H4 (cell line): ENCODE data around the gene OR10A6. TPM values are rescaled to one million over a fixed set of nuclear protein-coding genes. Genes with fewer than 3 reads are reported as not detected.

ENCODE experiments used
- DNase-seq: peaks from one replicate; pipeline ENCODE4 v3.0.0-alpha.2; 2015; ENCODE audit warnings: low spot score
- total RNA-seq: library from RNA; depleted of rRNA; stranded (reverse); fragments of >200 nt; shearing (Covaris generic); gene quantifications from 2 replicates; pipeline ENCODE4 v1.2.3, GENCODE V29; 2014; rRNA removed

The OR10A6 gene, protein sequence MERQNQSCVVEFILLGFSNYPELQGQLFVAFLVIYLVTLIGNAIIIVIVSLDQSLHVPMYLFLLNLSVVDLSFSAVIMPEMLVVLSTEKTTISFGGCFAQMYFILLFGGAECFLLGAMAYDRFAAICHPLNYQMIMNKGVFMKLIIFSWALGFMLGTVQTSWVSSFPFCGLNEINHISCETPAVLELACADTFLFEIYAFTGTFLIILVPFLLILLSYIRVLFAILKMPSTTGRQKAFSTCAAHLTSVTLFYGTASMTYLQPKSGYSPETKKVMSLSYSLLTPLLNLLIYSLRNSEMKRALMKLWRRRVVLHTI
- not detected in 2 replicates for total RNA-seq

DNA sequence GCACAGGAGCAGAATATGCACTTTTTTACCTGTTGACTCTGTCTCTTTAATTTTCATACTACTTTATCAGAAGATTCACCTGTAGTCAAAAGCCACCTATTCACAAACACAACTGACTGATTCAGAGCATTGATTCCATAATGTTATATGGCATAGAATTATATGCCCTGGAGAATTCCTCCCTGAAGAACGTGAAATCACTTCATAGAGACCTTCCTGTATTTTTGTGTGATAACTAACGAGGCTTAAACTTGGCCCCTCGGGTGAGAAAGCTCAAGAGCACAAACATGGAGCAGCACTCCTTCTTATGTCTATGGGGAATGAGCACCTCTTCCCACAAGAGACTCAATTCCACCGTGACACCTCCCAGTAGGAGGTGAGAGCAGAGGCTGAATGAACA is at the start of gene OR10A6:
TSS of gene OR10A6 (minus strand) at position 101 of the 400 bp plus-strand sequence. CDS start 2,606 bp downstream, outside the sequence.
- DNase-seq = no peak

DNA sequence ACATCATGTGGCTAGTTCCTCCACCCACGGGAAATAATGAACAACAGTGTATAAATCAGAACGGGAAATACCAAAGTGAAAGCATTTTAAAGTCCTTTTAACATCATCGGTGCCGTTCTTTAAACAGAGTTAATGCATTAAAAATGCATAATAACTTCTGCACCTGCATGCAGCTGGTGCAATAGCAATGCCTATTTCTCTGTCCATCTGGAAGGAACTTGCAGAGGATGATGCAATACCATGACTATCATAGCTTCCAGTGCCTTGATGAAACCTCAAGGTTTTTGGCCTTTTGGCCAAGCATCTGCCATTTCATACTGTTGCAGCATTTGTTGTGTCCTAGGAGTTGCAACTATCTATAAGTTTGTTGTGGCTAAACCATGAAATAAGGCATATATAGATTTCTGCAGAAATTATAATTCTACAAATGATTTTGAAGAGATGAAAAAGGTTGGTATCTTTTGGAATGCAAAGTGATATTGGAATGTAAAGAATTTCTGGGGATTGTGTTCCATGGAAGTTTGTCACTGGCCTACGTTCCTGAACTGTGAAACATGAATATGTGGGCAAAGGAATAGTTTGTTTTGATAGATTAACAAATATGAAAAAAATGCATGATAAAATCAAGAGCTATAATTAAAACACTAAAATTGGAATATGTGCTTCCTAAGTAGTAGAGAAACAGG is 46.3 kb upstream of the OR10A6 start:
- peak; percentile 44 for DNase-seq

DNA sequence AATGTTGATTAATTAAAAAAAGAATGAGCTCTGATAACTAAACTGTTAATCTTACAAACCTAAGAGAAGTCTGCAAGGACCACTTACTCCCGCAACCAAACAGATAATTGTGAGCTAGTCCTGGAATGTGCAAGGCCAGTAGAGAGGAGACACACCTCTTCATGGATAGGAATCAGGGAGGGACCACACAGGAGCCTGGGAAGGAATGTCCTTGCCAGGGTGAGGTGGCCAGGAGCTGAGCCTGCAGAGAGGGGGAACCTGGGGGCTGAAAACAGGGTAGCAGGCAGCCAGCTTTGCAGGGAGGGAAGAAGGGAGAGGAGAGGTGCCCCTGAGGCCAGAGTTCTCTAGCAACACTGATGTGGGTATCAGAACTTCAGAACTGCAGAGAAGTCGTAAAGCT is 43.6 kb upstream of the OR10A6 start:
- DNase-seq = no peak

DNA sequence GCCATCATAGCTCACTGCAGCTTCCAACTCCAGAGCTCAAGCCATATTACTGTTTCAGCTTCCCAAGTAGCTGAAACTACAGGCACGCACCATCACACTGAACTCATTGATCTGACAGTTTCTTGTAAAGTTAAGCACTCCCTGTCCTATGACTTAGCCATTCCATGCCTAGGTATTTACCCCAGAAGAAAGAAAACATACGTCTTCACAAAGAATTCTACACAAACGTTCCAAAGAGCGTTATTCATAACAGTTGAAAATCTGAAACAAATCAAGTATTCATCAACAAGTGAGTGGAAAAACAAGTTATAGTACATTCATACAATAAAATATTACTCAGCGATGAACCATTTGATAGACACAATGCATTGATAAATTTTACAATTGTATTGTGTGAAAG is 41.9 kb upstream of the OR10A6 start:
- no peak for DNase-seq

DNA sequence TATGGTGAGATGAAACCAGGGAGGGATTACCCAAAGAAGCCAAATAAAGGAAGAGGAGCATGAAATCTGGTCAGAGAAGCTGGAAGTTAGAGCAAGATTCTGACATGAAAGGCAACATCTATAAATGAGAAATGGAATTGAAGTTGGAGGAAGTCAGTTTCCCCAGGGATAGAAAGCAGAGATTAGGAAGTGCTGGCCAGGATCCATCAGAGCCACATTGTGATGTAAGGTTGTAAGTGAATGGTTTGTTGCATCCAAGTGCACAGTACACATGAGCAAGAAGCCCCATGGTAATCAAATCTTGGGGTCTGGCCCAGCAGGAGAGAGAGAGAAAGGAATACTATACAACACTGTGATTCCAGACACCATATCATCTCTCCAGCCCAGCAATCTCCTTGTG is 40.8 kb upstream of the OR10A6 start:
- DNase-seq = no peak

DNA sequence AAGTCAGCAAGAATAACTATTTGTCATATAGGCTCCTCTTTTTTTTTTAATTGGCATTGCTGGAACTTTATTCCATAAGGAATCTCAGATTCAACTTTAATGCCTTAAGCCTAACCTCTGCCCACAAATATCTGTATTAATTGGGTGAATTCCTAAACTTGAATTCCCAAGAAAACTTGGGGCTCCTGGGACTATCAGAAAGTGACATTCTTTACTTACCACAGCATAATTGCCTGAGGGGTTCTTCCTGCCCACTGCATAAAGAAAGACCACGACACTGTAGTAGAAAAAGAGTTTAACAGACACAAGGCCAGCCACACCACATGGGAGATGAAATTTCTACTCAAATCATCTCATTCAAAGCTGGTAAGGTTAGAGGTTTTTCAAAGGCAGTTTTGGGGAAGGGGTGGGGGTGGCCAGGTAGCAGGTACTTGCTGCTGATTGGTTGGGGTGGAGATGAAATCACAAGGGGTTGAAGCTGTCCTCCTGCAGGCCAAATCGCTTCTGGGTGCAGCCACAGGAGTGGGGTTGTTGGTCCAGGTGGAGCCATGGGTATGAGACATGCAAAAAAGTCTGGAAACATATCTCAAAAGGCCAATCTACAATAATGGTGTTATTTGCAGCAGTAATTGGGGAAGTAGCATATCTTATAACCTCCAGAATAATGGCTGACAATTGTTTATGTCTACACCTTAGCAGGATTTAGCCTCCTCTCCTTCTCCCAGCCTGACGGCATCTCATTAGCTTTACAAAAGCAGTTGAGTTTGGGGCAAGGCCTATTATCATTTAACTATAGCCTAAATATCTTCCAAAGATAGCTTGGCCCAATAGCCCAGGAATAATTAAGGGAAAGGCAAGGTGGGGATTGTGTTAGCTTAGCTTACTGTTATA is 38.9 kb upstream of the OR10A6 start:
- DNase-seq = no peak

DNA sequence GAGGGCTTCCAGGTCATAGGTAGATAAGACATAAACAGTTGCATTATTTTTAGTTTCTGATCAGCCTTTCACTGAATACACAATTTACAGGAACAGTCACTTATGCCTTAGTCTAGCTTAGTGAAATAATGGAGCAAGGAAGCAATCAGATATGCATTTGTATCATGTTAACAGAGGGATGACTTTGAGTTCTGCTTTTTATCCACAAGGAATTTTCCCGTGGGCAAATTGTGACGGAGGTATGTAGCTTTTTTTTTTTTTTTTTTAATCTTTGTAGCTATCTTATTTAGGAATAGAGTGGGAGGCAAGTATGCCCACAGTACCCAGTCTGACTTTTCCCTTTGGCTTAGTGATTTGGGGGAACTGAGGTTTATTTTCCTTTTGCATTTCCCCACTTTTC is 37.6 kb upstream of the OR10A6 start:
- DNase-seq = no peak

DNA sequence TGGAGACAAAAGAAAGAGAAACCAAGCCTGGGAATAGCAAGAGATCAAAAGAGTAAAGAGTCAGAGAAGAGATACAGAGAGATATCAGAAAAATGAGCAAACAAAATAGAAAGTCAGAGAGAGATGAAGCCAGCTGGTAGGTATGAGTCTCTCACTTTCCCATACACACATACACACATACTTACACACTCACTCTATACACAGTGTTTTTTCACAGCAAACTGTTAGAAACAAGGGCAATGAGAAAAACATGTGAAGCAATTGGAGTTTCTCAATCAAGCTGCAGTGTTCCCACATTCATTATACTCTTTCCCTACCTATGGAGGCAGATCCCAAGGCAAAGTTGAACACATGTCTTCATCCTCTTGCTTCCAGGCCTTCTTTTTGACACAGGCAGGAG is 36.8 kb upstream of the OR10A6 start:
- DNase-seq = no peak

DNA sequence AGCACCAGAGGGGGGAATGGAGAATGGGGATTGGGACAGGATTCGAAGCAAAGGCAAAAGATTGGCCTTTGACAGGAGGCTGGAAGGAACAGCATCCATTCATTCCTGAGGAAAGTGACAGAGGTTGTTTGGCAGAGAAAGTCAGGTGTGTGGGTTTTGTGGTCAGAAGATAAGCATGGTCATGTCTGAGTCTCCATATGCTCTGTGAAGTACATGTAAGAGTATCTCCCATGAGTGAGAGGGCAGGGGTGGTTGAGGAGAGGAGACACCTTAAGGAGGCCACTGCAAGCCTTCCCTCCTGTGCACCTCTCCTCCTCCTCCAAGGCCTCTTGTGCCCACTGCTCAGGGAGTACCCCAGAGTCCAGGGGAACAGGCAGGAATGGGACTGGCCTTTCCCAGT is 36.0 kb upstream of the OR10A6 start:
- no peak for DNase-seq

DNA sequence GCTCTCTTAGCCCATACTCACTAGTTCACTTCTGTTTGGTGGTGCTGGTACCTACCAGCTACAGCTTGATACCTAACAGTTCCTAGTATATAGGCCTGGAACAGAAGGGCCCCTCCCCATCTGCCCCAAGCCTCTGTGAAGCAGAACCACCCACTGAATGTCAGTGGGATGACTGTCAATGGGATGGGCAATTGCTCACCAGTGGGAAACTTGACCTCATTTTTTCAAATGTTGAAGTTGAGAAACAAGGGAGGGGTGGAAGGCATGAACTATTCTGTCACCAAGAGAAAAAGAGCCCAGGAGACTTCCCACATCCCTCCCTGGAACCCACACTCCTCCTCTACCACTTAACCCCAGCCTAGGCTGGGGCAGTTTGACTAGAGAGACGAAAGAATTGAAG is 34.3 kb upstream of the OR10A6 start, which contains the start of gene NLRP10:
TSS of gene NLRP10 (minus strand) at position 62 of the 400 bp plus-strand sequence. CDS start 1,952 bp downstream, outside the sequence.
- no peak for DNase-seq

DNA sequence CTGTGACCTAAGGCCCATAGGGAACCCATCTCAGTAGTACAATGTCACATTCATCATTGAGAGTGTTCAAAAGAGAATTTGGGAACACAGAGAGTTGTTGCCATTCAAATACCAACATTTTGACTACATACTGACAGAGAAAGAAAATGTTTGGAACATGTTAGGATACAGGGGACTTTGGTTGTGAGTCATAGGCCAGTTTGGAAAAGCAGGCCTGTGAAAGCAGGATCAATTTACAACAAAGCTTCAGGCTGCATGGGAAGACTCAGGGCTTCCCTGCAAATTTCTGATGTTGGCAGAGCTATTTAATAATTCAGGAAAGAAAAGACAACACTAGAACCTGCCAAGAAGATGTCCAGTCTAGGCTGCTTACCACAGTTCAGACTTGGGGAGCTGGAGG is 33.8 kb upstream of the OR10A6 start:
- DNase-seq = no peak

DNA sequence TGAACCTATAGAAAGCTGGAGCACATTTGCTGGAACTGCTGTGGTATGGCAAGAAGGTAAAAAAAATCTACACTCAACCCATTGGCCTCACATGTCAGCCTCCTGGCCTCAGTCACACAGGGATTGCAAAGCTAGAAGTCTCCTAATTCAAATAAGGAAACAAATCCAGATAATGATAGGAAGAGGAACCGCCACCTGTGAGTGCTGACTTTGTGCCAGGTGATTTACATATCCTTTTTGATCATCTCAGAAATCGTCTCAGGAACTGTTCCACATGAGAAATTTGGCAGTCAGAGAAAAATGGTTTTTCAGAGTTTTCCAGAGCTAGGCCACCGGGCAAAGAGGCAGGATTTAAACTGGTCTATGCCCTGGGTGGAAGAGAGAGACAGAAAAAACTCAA is 33.2 kb upstream of the OR10A6 start:
- no peak for DNase-seq

DNA sequence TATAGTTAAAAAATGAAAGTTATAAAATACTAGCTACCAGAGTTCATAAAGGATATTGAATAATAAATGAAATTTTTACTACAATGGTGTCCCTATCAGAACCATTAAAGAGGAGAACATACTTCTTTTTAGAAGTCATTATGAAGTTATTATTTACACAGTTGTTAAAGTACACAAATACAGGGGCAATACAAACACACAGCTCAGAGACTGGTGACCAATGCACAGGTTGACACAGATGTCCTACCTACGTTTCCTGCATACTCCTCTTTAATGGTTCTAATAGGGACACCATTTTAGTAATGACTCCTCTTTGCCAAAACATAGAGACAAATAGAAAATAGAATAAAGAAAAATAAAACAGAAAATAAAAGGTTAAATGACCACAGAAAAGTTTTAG is 24.1 kb upstream of the OR10A6 start:
- DNase-seq = no peak

DNA sequence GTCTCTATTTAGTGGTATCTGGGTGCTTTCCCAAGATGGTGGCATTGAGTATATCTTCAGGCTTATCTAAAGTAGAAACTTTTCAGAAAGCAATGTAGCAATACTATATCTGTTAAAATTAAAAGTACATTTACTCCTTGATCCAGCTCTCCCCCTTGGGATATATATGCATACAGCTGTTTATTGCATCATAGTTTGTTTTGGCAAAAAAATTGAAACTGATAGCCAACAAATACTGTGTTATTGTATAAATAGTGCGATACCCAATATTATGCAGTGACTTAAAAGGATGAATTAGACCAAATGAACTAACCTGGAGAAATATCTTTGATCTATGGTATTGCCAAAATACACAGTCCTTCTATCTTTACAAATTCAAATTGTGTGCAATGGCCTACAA is 18.9 kb upstream of the OR10A6 start:
- no peak for DNase-seq

DNA sequence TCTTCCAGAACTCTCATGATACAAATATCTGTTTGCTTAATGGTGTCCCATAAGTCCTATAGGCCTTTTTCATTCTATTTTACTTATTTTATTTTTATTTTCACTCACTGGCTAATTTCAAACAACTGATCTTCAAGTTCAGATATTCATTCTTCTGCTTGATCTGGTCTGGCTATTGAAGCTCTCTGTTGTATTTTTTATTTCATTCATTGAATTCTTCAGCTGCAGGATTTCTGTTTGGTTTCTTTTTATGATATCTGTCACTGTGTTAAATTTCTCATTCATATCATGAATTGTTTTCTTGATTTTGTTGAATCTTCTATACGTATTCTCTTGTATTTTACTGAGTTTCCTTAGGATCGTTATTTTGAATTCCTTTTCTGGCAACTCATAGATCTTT is 13.1 kb upstream of the OR10A6 start:
- no peak for DNase-seq

DNA sequence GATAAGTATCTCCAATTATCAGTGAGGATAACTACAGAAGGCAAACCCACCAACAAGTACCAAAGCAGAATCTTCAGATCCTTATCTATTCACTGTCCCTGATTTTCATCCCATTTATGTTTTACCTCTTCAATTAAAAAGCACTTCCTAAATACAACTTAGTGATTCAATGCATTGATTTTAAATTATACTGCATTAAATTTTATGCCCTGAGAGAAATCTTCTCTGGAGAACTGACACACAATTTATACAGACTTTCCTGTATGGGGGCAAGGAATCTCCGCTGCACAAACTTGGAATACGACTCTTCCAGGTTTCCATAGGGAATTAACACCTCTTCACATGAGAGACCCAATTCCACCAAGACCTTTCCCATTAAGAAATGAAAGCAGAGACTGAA is 10.5 kb upstream of the OR10A6 start, which contains the start of gene OR10A3:
TSS of gene OR10A3 (minus strand) at position 101 of the 400 bp plus-strand sequence. CDS start 2,188 bp downstream, outside the sequence.
- DNase-seq = no peak

DNA sequence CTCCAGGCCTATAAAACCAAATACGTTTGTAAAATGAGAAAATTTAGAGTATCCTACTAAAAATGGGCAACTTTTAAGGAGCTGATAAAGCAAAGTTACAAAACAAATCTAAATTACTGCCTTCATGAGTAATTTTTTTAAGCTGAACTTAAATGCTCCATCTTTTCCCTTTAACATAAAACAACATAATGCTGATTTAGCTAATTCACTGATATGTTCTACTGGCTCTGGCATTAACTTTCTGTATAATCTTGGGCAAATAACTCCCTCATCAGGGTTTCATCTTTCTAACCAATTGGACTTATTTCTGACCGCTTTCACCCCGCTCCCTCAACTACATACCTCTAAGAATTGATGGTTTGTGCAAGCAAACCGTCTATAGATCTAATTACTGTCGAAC is 10.1 kb upstream of the OR10A6 start:
- no peak for DNase-seq

DNA sequence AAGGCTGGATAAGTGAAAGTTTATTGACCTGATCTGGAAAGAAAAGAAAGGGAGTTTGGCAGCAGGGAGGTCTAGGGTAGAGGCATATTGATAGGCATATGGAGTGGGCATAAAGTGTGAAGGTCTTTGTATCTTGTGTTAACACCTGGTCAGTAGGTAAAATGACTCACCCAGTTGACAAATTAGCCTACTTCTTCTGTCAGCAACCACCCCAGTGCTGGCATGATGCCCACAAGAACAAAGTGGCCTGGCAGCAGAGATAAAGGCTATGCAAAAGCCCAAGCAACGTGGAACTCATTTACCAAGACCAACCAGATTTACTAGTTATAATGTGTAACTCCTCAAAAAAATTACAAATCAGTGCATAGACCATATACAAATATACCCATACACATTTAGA is 5.5 kb upstream of the OR10A6 start:
- DNase-seq = no peak

DNA sequence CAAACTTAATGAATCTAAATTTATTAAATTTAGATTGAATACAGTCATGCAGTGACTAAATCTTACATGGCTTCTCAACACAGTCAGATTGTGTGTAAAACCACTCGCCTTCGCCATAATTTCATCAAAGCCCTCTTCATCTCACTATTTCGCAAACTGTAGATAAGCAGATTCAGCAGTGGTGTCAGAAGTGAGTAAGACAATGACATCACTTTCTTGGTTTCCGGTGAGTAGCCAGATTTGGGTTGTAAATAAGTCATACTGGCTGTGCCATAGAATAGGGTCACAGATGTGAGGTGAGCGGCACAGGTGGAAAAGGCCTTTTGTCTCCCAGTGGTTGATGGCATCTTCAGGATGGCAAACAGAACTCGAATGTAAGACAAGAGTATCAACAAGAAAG is 3.4 kb downstream of the OR10A6 start:
- DNase-seq = no peak

DNA sequence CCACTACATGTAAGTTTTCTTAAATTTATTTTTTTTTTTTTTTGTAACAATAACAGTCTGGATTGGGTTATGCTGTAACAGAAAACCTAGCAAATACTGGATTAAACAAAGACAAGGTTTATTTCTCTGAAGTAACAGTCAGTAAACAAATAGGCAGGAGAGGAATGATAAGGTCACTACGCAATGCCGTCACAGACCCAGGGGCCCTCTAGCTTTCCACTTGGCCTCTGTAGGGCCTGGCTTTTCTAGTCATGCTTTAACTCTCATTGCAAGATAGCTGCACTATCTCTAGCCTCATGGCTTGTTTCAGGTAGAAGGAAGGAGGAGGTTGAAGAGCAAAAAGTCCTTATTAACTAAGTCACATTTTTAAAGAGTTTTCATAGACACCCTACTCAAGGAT is 6.5 kb downstream of the OR10A6 start:
- DNase-seq = no peak

DNA sequence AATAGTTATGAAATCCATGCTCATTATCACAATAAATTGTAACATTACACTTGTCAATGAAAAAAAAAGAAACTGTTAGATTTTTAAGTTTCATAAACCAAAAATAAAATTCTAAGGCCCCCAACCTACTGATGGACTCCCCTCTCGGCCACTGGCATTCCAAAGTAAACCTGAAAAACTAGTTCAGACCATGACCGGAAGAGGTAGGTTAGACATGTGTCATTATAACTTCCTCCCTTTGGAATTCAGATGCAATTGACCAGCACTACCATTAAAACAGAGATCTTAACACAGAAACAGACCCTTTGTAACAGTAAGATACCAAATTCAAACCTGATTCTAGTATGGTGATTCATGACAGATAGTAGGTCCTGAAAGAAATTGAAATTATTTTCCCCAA is 12.9 kb downstream of the OR10A6 start:
- DNase-seq = no peak

DNA sequence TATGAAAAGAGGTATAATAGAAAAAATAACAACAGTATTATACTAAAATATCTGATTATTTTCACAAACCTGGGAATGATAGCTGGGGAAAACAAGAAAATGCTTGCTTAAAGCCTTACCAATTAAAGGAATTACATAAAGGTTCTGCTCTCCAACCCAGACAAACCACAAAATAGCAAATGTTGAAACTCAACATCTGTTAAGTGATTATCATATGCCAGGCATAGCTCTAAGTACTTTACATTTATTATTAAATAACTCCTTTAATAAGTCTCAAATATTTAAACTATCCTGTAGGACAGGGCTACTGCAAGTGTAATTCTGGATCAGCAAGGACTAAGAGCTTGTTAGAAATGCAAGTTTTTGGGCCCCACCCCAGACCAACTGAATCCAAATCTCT is 20.1 kb downstream of the OR10A6 start:
- DNase-seq = no peak
